Measurements from ENCODE around the gene ST6GALNAC3.

GRCh38 chr1:76669624-76670315 is 595.2 kb downstream of the ST6GALNAC3 start:
- no peak for TF ChIP-seq CTCF (IDR thresholded peaks at IDR 0.05)
- no peak for TF ChIP-seq EP300 (IDR thresholded peaks at IDR 0.05; ENCODE audit: low read depth)
- TF ChIP-seq POLR2A (IDR thresholded peaks at IDR 0.05) = no peak
